GM12878 (cell line): ENCODE data around the gene IRS2. TPM values are rescaled to one million over a fixed set of nuclear protein-coding genes. Genes with fewer than 3 reads are reported as not detected.

ENCODE experiments used
- ATAC-seq: fragments of 200-7000 bp; cut with Tn5 transposase; 3 replicates; pipeline ENCODE4 v1.9.1; 2020; ENCODE audit warnings: mild to moderate bottlenecking, moderate library complexity
- BruUV-seq: library from RNA; stranded (reverse); fragments of 400-500 nt; replicated peaks from 2 replicates; lab custom pipeline; 2021; lab: Mats Ljungman, UMichigan
- CTCF ChIA-PET: fragments of 300-600 bp; sonication (Branson Sonifier 250); formaldehyde crosslinking; extraction: SDS; loops from one replicate; lab custom pipeline; 2021; ENCODE audit warnings: inconsistent platforms; lab: Yijun Ruan, JAX
- POLR2A ChIA-PET: fragments of 350-600 bp; formaldehyde crosslinking; extraction: SDS; loops from one replicate; lab custom pipeline; 2021; ENCODE audit warnings: inconsistent platforms; lab: Charles Lee
- RAD21 ChIA-PET: fragments of 300-600 bp; sonication (Branson Sonifier 250); formaldehyde crosslinking; loops from one replicate; lab custom pipeline; 2023; ENCODE audit warnings: antibody characterized with exemption; ENCODE audit not compliant: unreplicated experiment; lab: Charles Lee
- SMC1A ChIA-PET: fragments of 300-600 bp; sonication (Branson Sonifier 250); formaldehyde crosslinking; loops from one replicate; lab custom pipeline; 2023; ENCODE audit not compliant: unreplicated experiment, uncharacterized antibody; lab: Charles Lee
- DNase-seq: peaks from one replicate; pipeline ENCODE4 v3.0.0-alpha.2; 2011; ENCODE audit warnings: low read depth, low spot score
- FAIRE-seq: peaks from 3 replicates; lab custom pipeline; 2011; peaks lifted over from hg19 to GRCh38; lab: Jason Lieb, UNC
- H2AFZ ChIP-seq: 2 replicates; pipeline ENCODE4 v1.6.0; 2011; ENCODE audit warnings: low read depth, low read length, control low read depth; ENCODE audit not compliant: control insufficient read depth
- H3K27ac ChIP-seq: 2 replicates; pipeline ENCODE4 v1.5.1; 2011; ENCODE audit warnings: control low read depth; ENCODE audit not compliant: control insufficient read depth, insufficient read depth
- H3K27me3 ChIP-seq, 2 experiments: replicated peaks in 1 of 2; 2 replicates each; pipeline versions ENCODE4 v1.6.0 to v1.6.1; 2011; ENCODE audit warnings: low read length in 1 of 2; ENCODE audit not compliant: control insufficient read depth in 2 of 2, insufficient read depth in 2 of 2
- H3K36me3 ChIP-seq, 2 experiments: 2 replicates each; pipeline ENCODE4 v1.5.1; 2011; ENCODE audit warnings: low read length in 1 of 2; ENCODE audit not compliant: control insufficient read depth in 2 of 2, insufficient read depth in 2 of 2
- H3K4me1 ChIP-seq: 2 replicates; pipeline ENCODE4 v1.6.1; 2011; ENCODE audit warnings: mild to moderate bottlenecking, low read length, moderate library complexity, mixed read lengths; ENCODE audit not compliant: control insufficient read depth, insufficient read depth
- H3K4me2 ChIP-seq: 2 replicates; pipeline ENCODE4 v1.6.0; 2011; ENCODE audit warnings: control low read depth; ENCODE audit not compliant: control insufficient read depth, insufficient read depth
- H3K4me3 ChIP-seq: fragments of 200-600 bp; sonication (generic); 2 replicates; pipeline ENCODE4 v1.5.1; 2016
- H3K79me2 ChIP-seq: 2 replicates; pipeline ENCODE4 v1.6.0; 2011; ENCODE audit warnings: low read length; ENCODE audit not compliant: control insufficient read depth, insufficient read depth
- H3K9ac ChIP-seq: 2 replicates; pipeline ENCODE4 v1.8.0; 2011; ENCODE audit warnings: low read length, control low read depth, mixed read lengths; ENCODE audit not compliant: control insufficient read depth, insufficient read depth
- H3K9me3 ChIP-seq: replicated peaks from 3 replicates; pipeline ENCODE4 v1.5.1; 2011; ENCODE audit warnings: mild to moderate bottlenecking, low read length; ENCODE audit not compliant: control insufficient read depth, insufficient read depth
- H4K20me1 ChIP-seq: 2 replicates; pipeline ENCODE4 v1.6.0; 2011; ENCODE audit not compliant: control insufficient read depth, insufficient read depth
- ASH2L ChIP-seq: fragments of 300-600, 200-600 bp; sonication (generic); IDR thresholded peaks from 2 replicates; pipeline ENCODE4 v1.6.1; 2017; ENCODE audit warnings: low read depth, mild to moderate bottlenecking, borderline replicate concordance
- CBX5 ChIP-seq: sonication (generic); IDR thresholded peaks from 2 replicates; pipeline ENCODE4 v1.6.1; 2016; ENCODE audit warnings: low read depth, moderate library complexity, mild to moderate bottlenecking, inconsistent platforms
- HDAC2 ChIP-seq: fragments of 200-600 bp; sonication (generic); IDR thresholded peaks from 2 replicates; pipeline ENCODE4 v1.6.1; 2017
- HDGF ChIP-seq: fragments of 450-650 bp; IDR thresholded peaks from 2 replicates; pipeline ENCODE4 v1.6.1; 2016; ENCODE audit warnings: antibody characterized with exemption
- JUNB ChIP-seq: IDR thresholded peaks from 2 replicates; pipeline ENCODE4 v1.6.1; 2016; ENCODE audit warnings: antibody characterized with exemption, mild to moderate bottlenecking
- WGBS: methylation state at CpG from one replicate; pipeline ENCODE4 v1.1.6; 2016; ENCODE audit warnings: low lambda C conversion rate; ENCODE audit not compliant: insufficient replicate concordance, insufficient coverage; ENCODE audit errors: missing lambda C conversion rate; 5-methylcytosine and 5-hydroxymethylcytosine counted together
- in situ Hi-C: fragments of 300-500 bp; cut with MboI; formaldehyde crosslinking; loops from 9 replicates; pipeline ENCODE4 v1.14.3; 2018; ENCODE audit warnings: mixed read lengths
- intact Hi-C: fragments of 100-400 bp; cut with micrococcal nuclease; formaldehyde crosslinking; loops from one replicate; pipeline ENCODE4 v1.14.2; 2022; ENCODE audit not compliant: unreplicated experiment
- polyA plus RNA-seq, 11 experiments: library from polyadenylated mRNA; depleted of rRNA in 4 of 11; unstranded in 6 of 11; stranded (reverse) in 5 of 11; fragments of >200 nt; fragmentation: Nextera tagmentation in 4 of 11; fragmentation: Illumina TruSeq in 1 of 11; extraction: Ambion mirVana in 4 of 11; extraction: Trizol in 1 of 11; gene quantifications; 1 replicate in 1 of 11; 2 replicates in 10 of 11; pipeline versions ENCODE4 v1.2.1 to v1.2.3, GENCODE V29; 2011 to 2016; ENCODE audit warnings: inconsistent platforms in 2 of 11, missing spikeins in 2 of 11, low read depth in 1 of 11
- total RNA-seq, 4 experiments: library from RNA; depleted of rRNA in 3 of 4; stranded (reverse); fragments of >200 nt in 3 of 4; fragmentation: Illumina TruSeq in 1 of 4; extraction: Trizol in 1 of 4; gene quantifications; 2 replicates each; pipeline versions ENCODE4 v1.2.1 to v1.2.3, GENCODE V29; 2013 to 2021
- TF ChIP-seq, protein P1 (sequence below): fragments of 450-650 bp; formaldehyde crosslinking; IDR thresholded peaks from 2 replicates; pipeline ENCODE4 v1.5.0; 2022; ENCODE audit warnings: mild to moderate bottlenecking, missing genetic modification characterization
- TF ChIP-seq, protein P2 (sequence below): IDR thresholded peaks from 2 replicates; pipeline ENCODE4 v1.6.1; 2012; ENCODE audit warnings: low read depth, low read length, improper control_type of control experiment

Gene IRS2
- total and polyA plus RNA-seq, 10 of the 15 experiments (the other 5 are each of a cell fraction or from before 2014, with no cell fraction given) = 0.01 to 0.31 (median 0.07) TPM; not detected in 6

DNA sequence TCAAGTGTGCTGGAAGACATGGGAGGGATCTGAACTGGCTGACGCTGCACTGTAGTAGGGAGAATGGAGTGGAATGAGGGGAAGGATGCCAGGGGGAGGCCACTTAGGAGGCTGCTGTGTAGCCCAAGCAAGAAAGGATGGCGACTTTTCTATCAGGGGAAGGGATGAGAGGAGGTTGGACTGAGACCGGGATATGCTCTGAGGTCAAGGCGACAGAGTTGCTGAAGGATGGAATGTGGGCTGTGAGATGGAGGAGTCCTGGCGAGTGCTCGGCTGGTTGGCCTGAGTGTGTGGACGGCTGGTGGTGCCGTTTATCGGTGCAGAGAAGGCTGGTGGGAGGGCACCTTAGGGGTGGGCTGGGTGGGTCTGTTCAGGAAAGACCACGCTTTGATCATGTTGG, 45.7 kb downstream of the IRS2 start (continued):
- TF ChIP-seq, protein P1, sequence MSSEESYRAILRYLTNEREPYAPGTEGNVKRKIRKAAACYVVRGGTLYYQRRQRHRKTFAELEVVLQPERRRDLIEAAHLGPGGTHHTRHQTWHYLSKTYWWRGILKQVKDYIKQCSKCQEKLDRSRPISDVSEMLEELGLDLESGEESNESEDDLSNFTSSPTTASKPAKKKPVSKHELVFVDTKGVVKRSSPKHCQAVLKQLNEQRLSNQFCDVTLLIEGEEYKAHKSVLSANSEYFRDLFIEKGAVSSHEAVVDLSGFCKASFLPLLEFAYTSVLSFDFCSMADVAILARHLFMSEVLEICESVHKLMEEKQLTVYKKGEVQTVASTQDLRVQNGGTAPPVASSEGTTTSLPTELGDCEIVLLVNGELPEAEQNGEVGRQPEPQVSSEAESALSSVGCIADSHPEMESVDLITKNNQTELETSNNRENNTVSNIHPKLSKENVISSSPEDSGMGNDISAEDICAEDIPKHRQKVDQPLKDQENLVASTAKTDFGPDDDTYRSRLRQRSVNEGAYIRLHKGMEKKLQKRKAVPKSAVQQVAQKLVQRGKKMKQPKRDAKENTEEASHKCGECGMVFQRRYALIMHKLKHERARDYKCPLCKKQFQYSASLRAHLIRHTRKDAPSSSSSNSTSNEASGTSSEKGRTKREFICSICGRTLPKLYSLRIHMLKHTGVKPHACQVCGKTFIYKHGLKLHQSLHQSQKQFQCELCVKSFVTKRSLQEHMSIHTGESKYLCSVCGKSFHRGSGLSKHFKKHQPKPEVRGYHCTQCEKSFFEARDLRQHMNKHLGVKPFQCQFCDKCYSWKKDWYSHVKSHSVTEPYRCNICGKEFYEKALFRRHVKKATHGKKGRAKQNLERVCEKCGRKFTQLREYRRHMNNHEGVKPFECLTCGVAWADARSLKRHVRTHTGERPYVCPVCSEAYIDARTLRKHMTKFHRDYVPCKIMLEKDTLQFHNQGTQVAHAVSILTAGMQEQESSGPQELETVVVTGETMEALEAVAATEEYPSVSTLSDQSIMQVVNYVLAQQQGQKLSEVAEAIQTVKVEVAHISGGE (CRISPR knock-in tag) = no peak

GRCh38 chr13:109740121-109740520, 46.3 kb downstream of the IRS2 start:
- ChIA-PET POLR2A (no interaction called here), CTCF (no interaction called here), SMC1A (no interaction called here), RAD21 (no interaction called here)
- Histone ChIP-seq H3K4me2 (no peak overlapping the region), H3K9me3 (no peaks in the 10 kb centered on the region), H3K79me2 (no peaks in the 10 kb centered on the region), H4K20me1 (no peaks in the 10 kb centered on the region), H3K36me3 (no peaks in the 10 kb centered on the region), H3K27me3 (0 out of 4 replicates have a peak, but pooled peaks cover 0 to 2% of the 10 kb centered on the region in 2 experiments), H2AFZ (no peak overlapping the region), H3K4me1 (no peaks in the 10 kb centered on the region), H3K9ac (no peak overlapping the region), H3K27ac (no peak overlapping the region), H3K4me3 (no peak overlapping the region)
- no peak for FAIRE-seq
- intact Hi-C loops = no loop called here
- TF ChIP-seq CBX5 (no peak), HDGF (no peak), HDAC2 (no peak), JUNB (no peak), ASH2L (no peak)
- TF ChIP-seq, protein P2, sequence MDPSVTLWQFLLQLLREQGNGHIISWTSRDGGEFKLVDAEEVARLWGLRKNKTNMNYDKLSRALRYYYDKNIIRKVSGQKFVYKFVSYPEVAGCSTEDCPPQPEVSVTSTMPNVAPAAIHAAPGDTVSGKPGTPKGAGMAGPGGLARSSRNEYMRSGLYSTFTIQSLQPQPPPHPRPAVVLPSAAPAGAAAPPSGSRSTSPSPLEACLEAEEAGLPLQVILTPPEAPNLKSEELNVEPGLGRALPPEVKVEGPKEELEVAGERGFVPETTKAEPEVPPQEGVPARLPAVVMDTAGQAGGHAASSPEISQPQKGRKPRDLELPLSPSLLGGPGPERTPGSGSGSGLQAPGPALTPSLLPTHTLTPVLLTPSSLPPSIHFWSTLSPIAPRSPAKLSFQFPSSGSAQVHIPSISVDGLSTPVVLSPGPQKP = no peak
- no peak for ATAC-seq
- no peak for DNase-seq
- WGBS = 53% methylated on average over 9 of the region's 9 CpGs
- in situ Hi-C loops = no loop called here
- BruUV-seq = no TSS peak
